AG10803 (cell line): ENCODE data around the gene LSR.

Source experiments
- DNase-seq: peaks from one replicate; pipeline ENCODE4 v3.0.0; 2010; ENCODE audit warnings: low read depth
- H3K4me3 ChIP-seq: 2 replicates; pipeline ENCODE4 v1.5.1; 2011; ENCODE audit warnings: mild to moderate bottlenecking, low read length, control low read depth
- TF ChIP-seq, protein P1 (sequence below): conservative IDR thresholded peaks from 2 replicates; pipeline ENCODE4 v1.5.1; 2011; ENCODE audit warnings: mild to moderate bottlenecking, low read length, control low read depth, inconsistent platforms

LSR gene

DNA sequence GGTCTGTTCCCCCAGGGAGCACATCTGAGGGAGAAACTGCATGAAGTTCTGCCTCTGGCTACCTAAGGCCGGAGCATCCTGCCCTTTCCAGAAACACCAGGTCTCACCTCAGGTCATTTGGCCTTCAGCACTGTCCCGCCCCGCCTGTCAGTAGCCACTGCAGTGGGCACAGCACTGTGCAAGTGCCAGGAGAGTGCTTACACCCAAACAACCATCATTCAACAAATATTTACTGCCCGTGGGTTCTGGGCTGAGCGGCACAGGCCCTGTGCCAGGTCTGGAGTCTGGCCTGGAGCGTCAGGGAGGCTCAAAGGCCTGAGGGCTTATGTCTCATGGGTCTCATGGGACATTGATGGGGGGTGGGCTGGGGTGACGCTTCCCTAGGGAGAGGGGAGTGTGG is 22.7 kb downstream of the LSR start:
- no peak overlapping the region for H3K4me3 ChIP-seq
- TF ChIP-seq, protein P1, sequence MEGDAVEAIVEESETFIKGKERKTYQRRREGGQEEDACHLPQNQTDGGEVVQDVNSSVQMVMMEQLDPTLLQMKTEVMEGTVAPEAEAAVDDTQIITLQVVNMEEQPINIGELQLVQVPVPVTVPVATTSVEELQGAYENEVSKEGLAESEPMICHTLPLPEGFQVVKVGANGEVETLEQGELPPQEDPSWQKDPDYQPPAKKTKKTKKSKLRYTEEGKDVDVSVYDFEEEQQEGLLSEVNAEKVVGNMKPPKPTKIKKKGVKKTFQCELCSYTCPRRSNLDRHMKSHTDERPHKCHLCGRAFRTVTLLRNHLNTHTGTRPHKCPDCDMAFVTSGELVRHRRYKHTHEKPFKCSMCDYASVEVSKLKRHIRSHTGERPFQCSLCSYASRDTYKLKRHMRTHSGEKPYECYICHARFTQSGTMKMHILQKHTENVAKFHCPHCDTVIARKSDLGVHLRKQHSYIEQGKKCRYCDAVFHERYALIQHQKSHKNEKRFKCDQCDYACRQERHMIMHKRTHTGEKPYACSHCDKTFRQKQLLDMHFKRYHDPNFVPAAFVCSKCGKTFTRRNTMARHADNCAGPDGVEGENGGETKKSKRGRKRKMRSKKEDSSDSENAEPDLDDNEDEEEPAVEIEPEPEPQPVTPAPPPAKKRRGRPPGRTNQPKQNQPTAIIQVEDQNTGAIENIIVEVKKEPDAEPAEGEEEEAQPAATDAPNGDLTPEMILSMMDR = no peak
- no peak for DNase-seq

DNA sequence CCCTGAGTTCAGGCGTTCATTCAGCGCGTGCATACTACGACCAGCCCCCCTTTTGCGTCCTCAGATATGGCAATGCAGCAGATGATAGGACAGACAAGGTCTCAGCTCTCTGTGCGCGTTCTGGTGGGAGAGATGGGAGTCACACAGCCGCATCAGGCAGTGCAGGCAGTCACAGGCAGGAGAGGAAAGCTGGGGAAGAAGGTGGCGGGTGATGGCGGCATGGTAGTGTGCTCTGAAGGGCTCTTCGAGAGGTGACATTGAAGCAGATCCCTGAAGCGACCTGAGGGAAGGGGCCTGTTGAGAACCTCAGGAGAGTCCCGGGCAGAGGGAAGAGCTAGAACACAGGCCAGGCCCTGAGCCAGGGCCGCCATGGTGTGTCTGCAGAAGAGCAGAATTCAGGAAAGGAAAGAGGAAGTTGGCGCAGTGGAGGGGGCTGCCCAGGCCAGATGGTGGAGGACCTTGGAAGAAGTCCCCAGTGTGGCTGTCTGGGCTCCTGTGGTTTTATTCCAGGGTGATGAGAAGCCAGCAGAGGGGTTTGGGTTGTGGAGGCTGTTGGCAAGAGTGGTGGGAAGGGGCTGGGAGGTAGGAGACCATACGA is 23.4 kb downstream of the LSR start:
- no peak overlapping the region for H3K4me3 ChIP-seq
- TF ChIP-seq, protein P1 = no peak
- no peak for DNase-seq

DNA sequence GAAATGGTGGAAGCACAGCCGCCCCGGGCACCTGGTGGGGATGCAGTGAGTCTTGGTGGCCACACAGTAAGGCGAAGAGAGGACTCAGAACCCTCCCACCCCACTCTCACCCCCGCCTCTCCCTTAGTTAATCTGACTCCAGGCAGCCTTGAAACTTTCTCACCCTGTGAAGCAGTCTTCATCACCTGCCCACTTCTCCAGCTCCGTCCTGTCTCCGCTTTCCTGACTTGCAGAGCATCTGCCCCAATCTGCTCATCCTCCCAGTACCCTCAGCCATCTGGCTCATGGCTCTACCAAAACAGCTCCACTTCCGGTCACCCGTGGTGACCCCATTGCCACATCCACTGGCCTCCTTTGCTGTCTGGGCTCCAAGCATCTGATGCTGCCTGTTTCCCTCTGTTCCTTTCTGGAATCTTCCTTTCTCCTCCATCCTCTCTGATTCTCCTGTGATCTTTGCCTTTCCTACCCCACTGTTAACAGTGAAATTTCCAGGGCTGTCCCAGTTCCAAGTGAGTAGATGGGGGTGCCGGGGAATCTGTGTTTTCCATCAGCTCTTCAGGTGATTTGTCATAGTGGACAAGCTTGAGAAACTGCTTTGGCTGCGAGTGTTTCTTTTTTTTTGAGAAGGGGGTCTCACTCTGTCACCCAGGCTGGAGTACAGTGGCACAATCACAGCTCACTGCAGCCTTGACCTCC is 24.3 kb downstream of the LSR start:
- no peak for DNase-seq
- TF ChIP-seq, protein P1 = no peak
- H3K4me3 ChIP-seq = no peak overlapping the region

DNA sequence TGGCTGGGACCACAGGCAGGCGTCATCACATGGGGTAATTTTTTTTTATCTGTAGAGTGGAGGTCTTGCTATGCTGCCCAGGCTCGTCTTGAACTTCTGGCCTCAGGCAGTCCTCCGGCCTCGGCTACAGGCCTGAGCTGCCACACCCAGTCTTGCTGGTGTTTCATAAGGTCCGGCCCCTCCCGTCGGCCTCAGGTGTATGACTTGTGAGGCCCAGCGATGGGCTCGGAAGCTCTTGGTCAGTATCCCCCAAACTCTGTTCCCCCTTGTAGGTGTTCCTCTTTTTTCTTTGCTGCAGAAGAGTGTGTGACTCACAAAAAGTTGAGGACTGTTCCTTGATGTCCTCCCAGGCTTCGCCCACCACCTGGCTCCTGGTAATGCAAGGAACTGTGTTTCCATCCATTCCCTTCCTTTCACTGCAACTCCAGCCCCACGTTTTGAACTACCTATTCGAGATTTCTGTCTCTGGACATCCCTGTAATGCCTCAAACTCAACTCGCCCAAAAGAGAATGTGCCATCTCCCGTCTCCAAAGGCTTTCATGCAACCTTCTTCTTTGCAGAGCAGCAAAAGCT is 25.0 kb downstream of the LSR start:
- no peak for DNase-seq
- no peak overlapping the region for H3K4me3 ChIP-seq

DNA sequence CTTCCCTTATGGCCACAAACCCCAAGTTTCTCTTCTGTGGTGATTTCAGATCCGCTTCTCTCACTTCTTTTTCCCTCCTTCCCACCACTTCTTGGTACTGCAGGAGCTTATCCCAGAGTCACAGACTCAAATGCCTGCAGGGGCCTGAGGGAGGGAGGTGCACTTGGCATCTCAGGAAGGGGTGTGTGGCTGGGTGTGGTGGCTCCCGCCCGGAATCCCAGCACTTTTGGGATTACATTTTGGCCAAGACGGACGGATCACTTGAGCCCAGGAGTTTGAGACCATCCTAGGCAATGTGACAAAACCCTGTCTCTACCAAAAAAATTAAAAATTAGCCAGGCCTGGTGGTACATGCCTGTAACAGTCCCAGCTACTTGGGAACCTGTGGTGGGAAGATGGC is 25.5 kb downstream of the LSR start:
- TF ChIP-seq, protein P1 = no peak
- DNase-seq = no peak

More for the DNA sequence above, 25.0 kb downstream of the LSR start:
- TF ChIP-seq, protein P1 = no peak

DNA sequence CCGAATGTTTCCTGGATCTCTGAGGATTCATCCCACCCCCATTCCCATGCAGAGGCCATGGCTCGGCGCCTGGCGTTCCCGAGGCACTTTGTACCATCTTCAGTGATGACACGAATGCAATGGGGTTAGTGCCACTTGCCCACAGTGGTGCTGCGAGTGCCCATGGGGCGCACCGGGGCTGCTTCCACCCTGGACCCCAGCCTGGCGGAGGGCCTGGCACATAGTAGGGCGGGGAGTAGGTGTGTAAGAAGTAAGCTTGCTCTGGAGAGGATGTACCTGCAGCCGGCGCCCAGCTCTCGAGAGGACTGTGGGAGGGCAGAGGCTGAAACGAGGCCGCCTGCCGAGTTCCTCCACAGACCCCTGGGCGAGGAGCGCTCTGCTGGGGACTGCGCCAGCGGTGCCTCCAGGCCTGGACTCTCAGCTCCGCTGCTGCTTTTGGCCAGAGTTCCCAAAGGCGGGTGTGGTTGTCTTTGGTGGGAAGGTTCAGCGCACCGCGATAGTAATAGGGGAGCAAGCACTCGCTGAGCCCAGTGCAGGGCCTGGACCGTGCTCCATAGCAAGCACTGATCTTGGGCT is 28.0 kb downstream of the LSR start:
- TF ChIP-seq, protein P1 = no peak
- no peak for DNase-seq
- no peak overlapping the region for H3K4me3 ChIP-seq

More for the DNA sequence above, 25.5 kb downstream of the LSR start:
- H3K4me3 ChIP-seq = no peak overlapping the region
